HepG2 (cell line): Measurements from ENCODE around the gene CDRT4. TPM values are rescaled to one million over a fixed set of nuclear protein-coding genes. Genes with fewer than 3 reads are reported as not detected.

ENCODE experiments used
- ATAC-seq: fragments of 200-7000 bp; cut with Tn5 transposase; 3 replicates; pipeline ENCODE4 v1.9.1; 2020; ENCODE audit warnings: mild to moderate bottlenecking, moderate library complexity
- BruUV-seq: library from RNA; stranded (reverse); fragments of 400-500 nt; replicated peaks from 2 replicates; lab custom pipeline; 2021; lab: Mats Ljungman, UMichigan
- CTCF ChIA-PET: fragments of 300-600 bp; formaldehyde crosslinking; extraction: SDS; loops from one replicate; lab custom pipeline; 2021; ENCODE audit warnings: low total read pairs, inconsistent platforms, low intra/inter-chr PET ratio; lab: Yijun Ruan, JAX
- POLR2A ChIA-PET: fragments of 350-600 bp; sonication (Branson Sonifier 250); formaldehyde crosslinking; loops from one replicate; lab custom pipeline; 2020; ENCODE audit warnings: antibody characterized with exemption, inconsistent platforms; lab: Yijun Ruan, JAX
- DNase-seq: peaks from one replicate; pipeline ENCODE4 v3.0.0-alpha.2; 2015; ENCODE audit warnings: low spot score
- FAIRE-seq: peaks from 3 replicates; lab custom pipeline; 2011; peaks lifted over from hg19 to GRCh38; lab: Jason Lieb, UNC
- H2AFZ ChIP-seq: one replicate; pipeline ENCODE4 v1.6.1; 2011; ENCODE audit warnings: low read length, inconsistent platforms
- H3K27ac ChIP-seq: fragments of 300-600 bp; 3 replicates; pipeline ENCODE4 v1.8.0; 2011; ENCODE audit warnings: mixed run types, mild to moderate bottlenecking, mixed read lengths, low read length, inconsistent platforms; ENCODE audit not compliant: insufficient read depth; ENCODE audit errors: extremely low read length
- H3K27me3 ChIP-seq, 2 experiments: fragments of 200-600 bp in 1 of 2; 2 replicates in 1 of 2; 3 replicates in 1 of 2; pipeline versions ENCODE4 v1.6.0 to v1.8.0; 2011; ENCODE audit warnings: low read length in 2 of 2, mild to moderate bottlenecking in 2 of 2, moderate library complexity in 2 of 2, inconsistent platforms in 1 of 2; ENCODE audit not compliant: insufficient read depth in 2 of 2, control insufficient read depth in 1 of 2
- H3K36me3 ChIP-seq, 2 experiments: fragments of 200-600 bp in 1 of 2; replicated peaks in 1 of 2; 2 replicates in 1 of 2; 3 replicates in 1 of 2; pipeline versions ENCODE4 v1.5.1 to v1.8.0; 2011; ENCODE audit warnings: low read length in 2 of 2, inconsistent platforms in 1 of 2; ENCODE audit not compliant: insufficient read depth in 2 of 2, control insufficient read depth in 1 of 2
- H3K4me1 ChIP-seq: 2 replicates; pipeline ENCODE4 v1.5.1; 2012; ENCODE audit warnings: low read length, inconsistent platforms; ENCODE audit not compliant: insufficient read depth
- H3K4me2 ChIP-seq: 2 replicates; pipeline ENCODE4 v1.6.0; 2011; ENCODE audit warnings: low read depth, low read length, inconsistent platforms
- H3K4me3 ChIP-seq, 3 experiments: fragments of 200-600 bp in 1 of 3; sonication (generic), shearing (Covaris generic) in 1 of 3; replicated peaks in 1 of 3; 2 replicates each; pipeline ENCODE4 v1.5.1; 2011 to 2016; ENCODE audit warnings: low read length in 3 of 3, inconsistent platforms in 2 of 3, low read depth in 2 of 3, mild to moderate bottlenecking in 2 of 3, control low read depth in 1 of 3, mixed read lengths in 1 of 3; ENCODE audit not compliant: insufficient read depth in 1 of 3
- H3K79me2 ChIP-seq: one replicate; pipeline ENCODE4 v1.6.1; 2011; ENCODE audit warnings: low read length, inconsistent platforms; ENCODE audit not compliant: insufficient read depth
- H3K9ac ChIP-seq: 2 replicates; pipeline ENCODE4 v1.6.0; 2011; ENCODE audit warnings: mild to moderate bottlenecking, low read depth, low read length, inconsistent platforms; ENCODE audit not compliant: insufficient read depth
- H3K9me3 ChIP-seq: 2 replicates; pipeline ENCODE4 v1.5.1; 2012; ENCODE audit warnings: mild to moderate bottlenecking, low read length
- H4K20me1 ChIP-seq: 2 replicates; pipeline ENCODE4 v1.6.0; 2011; ENCODE audit warnings: inconsistent platforms, mild to moderate bottlenecking, low read length, moderate library complexity; ENCODE audit not compliant: insufficient read depth
- ZFP82 ChIP-seq: sonication (generic); formaldehyde crosslinking; IDR thresholded peaks from 2 replicates; pipeline ENCODE4 v1.5.1; 2020; ENCODE audit warnings: mild to moderate bottlenecking, missing genetic modification reagents, borderline replicate concordance
- ZFP91 ChIP-seq: sonication (generic); formaldehyde crosslinking; IDR thresholded peaks from 2 replicates; pipeline ENCODE4 v1.9.0; 2022; ENCODE audit warnings: missing genetic modification reagents, mild to moderate bottlenecking, borderline replicate concordance
- WGBS: methylation state at CpG from one replicate; pipeline ENCODE4 v1.1.6; 2017; ENCODE audit warnings: low lambda C conversion rate; 5-methylcytosine and 5-hydroxymethylcytosine counted together
- in situ Hi-C: cut with HindIII; loops from 2 replicates; pipeline ENCODE4 v1.10.0; 2017; ENCODE audit warnings: low pct_unique_long_range_greater_than_20kb; ENCODE audit not compliant: extremely low pct_ligation_motif_present
- intact Hi-C: fragments of 100-400 bp; cut with micrococcal nuclease; formaldehyde crosslinking; loops from one replicate; pipeline ENCODE4 v1.10.0; 2022; ENCODE audit not compliant: unreplicated experiment
- polyA plus RNA-seq, 8 experiments: library from polyadenylated mRNA; depleted of rRNA in 3 of 8; stranded (reverse) in 7 of 8; unstranded in 1 of 8; fragments of >200 nt; fragmentation: Illumina TruSeq in 4 of 8; extraction: Trizol in 4 of 8; gene quantifications; 2 replicates each; pipeline versions ENCODE4 v1.2.1 to v1.2.3, GENCODE V29; 2011 to 2016; ENCODE audit warnings: low read depth in 4 of 8, missing spikeins in 1 of 8, mixed read lengths in 1 of 8; ENCODE audit not compliant: insufficient read depth in 1 of 8
- total RNA-seq, 5 experiments: library from RNA; depleted of rRNA; stranded (reverse); fragments of >200 nt; fragmentation: Illumina TruSeq; extraction: Trizol; gene quantifications; 2 replicates each; pipeline ENCODE4 v1.2.3, GENCODE V29; 2016; ENCODE audit warnings: low read depth in 1 of 5
- TF ChIP-seq, protein P1 (sequence below): sonication (generic); formaldehyde crosslinking; IDR thresholded peaks from 2 replicates; pipeline ENCODE4 v1.5.1; 2020; ENCODE audit warnings: mild to moderate bottlenecking, missing genetic modification reagents, moderate library complexity

CDRT4 gene
- total and polyA plus RNA-seq, 2 of the 13 experiments (the other 11 are each of a cell fraction or from before 2014, with no cell fraction given) = 5.8 to 12.1 TPM

GRCh38 chr17:15457723-15458094 lies 9.7 kb downstream of the CDRT4 start:
- no peaks in the 10 kb centered on the region for H3K27me3 ChIP-seq
- TF ChIP-seq ZFP82 (CRISPR knock-in tag) (no peak), ZFP91 (no peak)
- TF ChIP-seq, protein P1, sequence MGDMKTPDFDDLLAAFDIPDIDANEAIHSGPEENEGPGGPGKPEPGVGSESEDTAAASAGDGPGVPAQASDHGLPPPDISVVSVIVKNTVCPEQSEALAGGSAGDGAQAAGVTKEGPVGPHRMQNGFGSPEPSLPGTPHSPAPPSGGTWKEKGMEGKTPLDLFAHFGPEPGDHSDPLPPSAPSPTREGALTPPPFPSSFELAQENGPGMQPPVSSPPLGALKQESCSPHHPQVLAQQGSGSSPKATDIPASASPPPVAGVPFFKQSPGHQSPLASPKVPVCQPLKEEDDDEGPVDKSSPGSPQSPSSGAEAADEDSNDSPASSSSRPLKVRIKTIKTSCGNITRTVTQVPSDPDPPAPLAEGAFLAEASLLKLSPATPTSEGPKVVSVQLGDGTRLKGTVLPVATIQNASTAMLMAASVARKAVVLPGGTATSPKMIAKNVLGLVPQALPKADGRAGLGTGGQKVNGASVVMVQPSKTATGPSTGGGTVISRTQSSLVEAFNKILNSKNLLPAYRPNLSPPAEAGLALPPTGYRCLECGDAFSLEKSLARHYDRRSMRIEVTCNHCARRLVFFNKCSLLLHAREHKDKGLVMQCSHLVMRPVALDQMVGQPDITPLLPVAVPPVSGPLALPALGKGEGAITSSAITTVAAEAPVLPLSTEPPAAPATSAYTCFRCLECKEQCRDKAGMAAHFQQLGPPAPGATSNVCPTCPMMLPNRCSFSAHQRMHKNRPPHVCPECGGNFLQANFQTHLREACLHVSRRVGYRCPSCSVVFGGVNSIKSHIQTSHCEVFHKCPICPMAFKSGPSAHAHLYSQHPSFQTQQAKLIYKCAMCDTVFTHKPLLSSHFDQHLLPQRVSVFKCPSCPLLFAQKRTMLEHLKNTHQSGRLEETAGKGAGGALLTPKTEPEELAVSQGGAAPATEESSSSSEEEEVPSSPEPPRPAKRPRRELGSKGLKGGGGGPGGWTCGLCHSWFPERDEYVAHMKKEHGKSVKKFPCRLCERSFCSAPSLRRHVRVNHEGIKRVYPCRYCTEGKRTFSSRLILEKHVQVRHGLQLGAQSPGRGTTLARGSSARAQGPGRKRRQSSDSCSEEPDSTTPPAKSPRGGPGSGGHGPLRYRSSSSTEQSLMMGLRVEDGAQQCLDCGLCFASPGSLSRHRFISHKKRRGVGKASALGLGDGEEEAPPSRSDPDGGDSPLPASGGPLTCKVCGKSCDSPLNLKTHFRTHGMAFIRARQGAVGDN (CRISPR knock-in tag) = 0 out of 2 replicates have a peak, but pooled peaks have one; percentile 14
- TF ChIP-seq, all 625 proteins: peak for 1
- 69% methylated on average over 4 of the region's 7 CpGs for WGBS
- Histone ChIP-seq H3K79me2 (no peaks in the 10 kb centered on the region), H3K4me1 (peaks cover 20% of the 10 kb centered on the region), H4K20me1 (no peaks in the 10 kb centered on the region), H2AFZ (no peak overlapping the region), H3K36me3 (peaks cover 16 to 34% of the 10 kb centered on the region in 2 experiments), H3K4me3 (no peak overlapping the region), H3K27ac (peak overlapping the region; percentile 34), H3K4me2 (no peak overlapping the region), H3K9me3 (no peaks in the 10 kb centered on the region), H3K9ac (no peak overlapping the region)
- DNase-seq = no peak
- peak; percentile 46; the same call in 2 of the 3 replicates for ATAC-seq
- ChIA-PET POLR2A (interaction anchor here (1.3 kb wide), 1 partner anchor 23 kb away, joined by 3 read pairs; no protein-coding TSS in a partner anchor), CTCF (no interaction called here)
- FAIRE-seq = no peak
- intact Hi-C loops = no loop called here
- no TSS peak for BruUV-seq
- in situ Hi-C loops = no loop called here
